IMR-90 (cell line): Measurements from ENCODE around the gene NACC2. TPM values are rescaled to one million over a fixed set of nuclear protein-coding genes. Genes with fewer than 3 reads are reported as not detected.

Source experiments
- ATAC-seq: fragments of 200-7000 bp; cut with Tn5 transposase; 2 replicates; pipeline ENCODE4 v1.9.1; 2020; ENCODE audit warnings: low read depth, mild to moderate bottlenecking, moderate library complexity
- BruUV-seq: library from RNA; stranded (reverse); fragments of 400-500 nt; replicated peaks from 2 replicates; lab custom pipeline; 2021; lab: Mats Ljungman, UMichigan
- CTCF ChIA-PET: fragments of 300-600 bp; formaldehyde crosslinking; extraction: SDS; loops from one replicate; lab custom pipeline; 2021; ENCODE audit warnings: antibody characterized with exemption; lab: Yijun Ruan, JAX
- POLR2A ChIA-PET: fragments of 300-600 bp; sonication (Branson Sonifier 250); formaldehyde crosslinking; loops from one replicate; lab custom pipeline; 2022; ENCODE audit warnings: antibody characterized with exemption; ENCODE audit not compliant: unreplicated experiment; lab: Charles Lee
- DNase-seq: peaks from one replicate; pipeline ENCODE4 v3.0.0; 2013
- H2AFZ ChIP-seq: replicated peaks from 2 replicates; pipeline ENCODE3; 2013; ENCODE audit warnings: low read length, mild to moderate bottlenecking; ENCODE audit not compliant: poor library complexity
- H2AK5ac ChIP-seq: 2 replicates; pipeline ENCODE4 v1.6.1; 2013; ENCODE audit warnings: low read depth, low read length, inconsistent platforms
- H2AK9ac ChIP-seq: replicated peaks from 2 replicates; pipeline ENCODE3; 2013; ENCODE audit warnings: mild to moderate bottlenecking, low read depth, low read length, moderate library complexity; ENCODE audit not compliant: poor library complexity
- H2BK120ac ChIP-seq: 2 replicates; pipeline ENCODE4 v1.6.1; 2013; ENCODE audit warnings: low read depth, low read length, inconsistent platforms
- H2BK15ac ChIP-seq: 3 replicates; pipeline ENCODE4 v1.6.1; 2013; ENCODE audit warnings: low read depth, low read length, inconsistent platforms
- H2BK20ac ChIP-seq: 2 replicates; pipeline ENCODE4 v1.6.1; 2013; ENCODE audit warnings: low read depth, mild to moderate bottlenecking, inconsistent platforms, low read length, moderate library complexity
- H2BK5ac ChIP-seq: 2 replicates; pipeline ENCODE4 v1.6.1; 2013; ENCODE audit warnings: mild to moderate bottlenecking, low read depth, low read length, inconsistent platforms; ENCODE audit not compliant: poor library complexity, severe bottlenecking
- H3K14ac ChIP-seq: replicated peaks from 2 replicates; pipeline ENCODE4 v1.6.1; 2013; ENCODE audit warnings: low read depth, low read length, inconsistent platforms
- H3K18ac ChIP-seq: 2 replicates; pipeline ENCODE4 v1.6.1; 2013; ENCODE audit warnings: low read depth, low read length, control low read depth
- H3K23ac ChIP-seq: 2 replicates; pipeline ENCODE4 v1.6.1; 2013; ENCODE audit warnings: low read depth, low read length, inconsistent platforms
- H3K27ac ChIP-seq: 2 replicates; pipeline ENCODE4 v1.5.1; 2013; ENCODE audit warnings: mild to moderate bottlenecking, control low read depth, low read length; ENCODE audit not compliant: insufficient read depth
- H3K27me3 ChIP-seq: 2 replicates; pipeline ENCODE4 v1.6.1; 2013; ENCODE audit warnings: low read length; ENCODE audit not compliant: control insufficient read depth, insufficient read depth
- H3K36me3 ChIP-seq: 2 replicates; pipeline ENCODE4 v1.6.1; 2013; ENCODE audit warnings: low read length, mixed read lengths; ENCODE audit not compliant: control insufficient read depth, insufficient read depth
- H3K4ac ChIP-seq: 2 replicates; pipeline ENCODE4 v1.6.1; 2013; ENCODE audit warnings: low read depth, low read length, inconsistent platforms
- H3K4me1 ChIP-seq: 2 replicates; pipeline ENCODE4 v1.6.1; 2013; ENCODE audit warnings: low read length, mixed read lengths; ENCODE audit not compliant: control insufficient read depth, insufficient read depth
- H3K4me2 ChIP-seq: 2 replicates; pipeline ENCODE4 v1.6.1; 2013; ENCODE audit warnings: low read depth, mild to moderate bottlenecking, control low read depth, low read length, moderate library complexity
- H3K4me3 ChIP-seq: 2 replicates; pipeline ENCODE4 v1.5.1; 2013; ENCODE audit warnings: low read depth, mild to moderate bottlenecking, control low read depth, low read length, moderate library complexity; ENCODE audit not compliant: insufficient read depth
- H3K56ac ChIP-seq: 2 replicates; pipeline ENCODE4 v1.6.1; 2013; ENCODE audit warnings: low read length, inconsistent platforms; ENCODE audit not compliant: insufficient read depth; ENCODE audit errors: extremely low read depth
- H3K79me1 ChIP-seq, 2 experiments: 2 replicates each; pipeline ENCODE4 v1.6.1; 2013; ENCODE audit warnings: low read length in 2 of 2, inconsistent platforms in 1 of 2, low read depth in 1 of 2
- H3K9ac ChIP-seq: 2 replicates; pipeline ENCODE4 v1.6.1; 2013; ENCODE audit warnings: low read depth, low read length, control low read depth
- H3K9me1 ChIP-seq: 2 replicates; pipeline ENCODE4 v1.6.1; 2013; ENCODE audit warnings: low read length, inconsistent platforms; ENCODE audit not compliant: insufficient read depth
- H3K9me3 ChIP-seq: 2 replicates; pipeline ENCODE4 v1.6.1; 2013; ENCODE audit warnings: low read length; ENCODE audit not compliant: control insufficient read depth, insufficient read depth
- H4K20me1 ChIP-seq: 2 replicates; pipeline ENCODE4 v1.6.1; 2013; ENCODE audit warnings: low read length, inconsistent platforms; ENCODE audit not compliant: insufficient read depth
- H4K5ac ChIP-seq: 2 replicates; pipeline ENCODE4 v1.6.1; 2013; ENCODE audit warnings: mild to moderate bottlenecking, low read depth, low read length, control low read depth
- H4K8ac ChIP-seq, 2 experiments: 2 replicates each; pipeline ENCODE4 v1.6.1; 2013; ENCODE audit warnings: low read depth in 2 of 2, low read length in 2 of 2, control low read depth in 1 of 2, inconsistent platforms in 1 of 2
- H4K91ac ChIP-seq: 2 replicates; pipeline ENCODE4 v1.6.1; 2013; ENCODE audit warnings: low read depth, low read length, inconsistent platforms; ENCODE audit not compliant: insufficient read depth
- BHLHE40 ChIP-seq: fragments of 150-350 bp; IDR thresholded peaks from 2 replicates; pipeline ENCODE4 v1.6.1; 2016; ENCODE audit warnings: mild to moderate bottlenecking, low read depth, low read length
- CEBPB ChIP-seq: IDR thresholded peaks from 2 replicates; pipeline ENCODE4 v1.6.1; 2012; ENCODE audit warnings: low read depth, low read length, improper control_type of control experiment
- CHD1 ChIP-seq: IDR thresholded peaks from 2 replicates; pipeline ENCODE4 v1.6.1; 2012; ENCODE audit warnings: low read depth, low read length, improper control_type of control experiment
- CTCF ChIP-seq: conservative IDR thresholded peaks from 2 replicates; pipeline ENCODE4 v1.5.1; 2012; ENCODE audit warnings: mild to moderate bottlenecking, low read depth, low read length, improper control_type of control experiment
- ELK1 ChIP-seq: fragments of 150-350 bp; IDR thresholded peaks from 2 replicates; pipeline ENCODE4 v1.6.1; 2016; ENCODE audit warnings: low read depth, mild to moderate bottlenecking, low read length, moderate library complexity, borderline replicate concordance
- FOS ChIP-seq: fragments of 150-350 bp; IDR thresholded peaks from 2 replicates; pipeline ENCODE4 v1.6.1; 2016; ENCODE audit warnings: low read depth, low read length
- MAFK ChIP-seq: IDR thresholded peaks from 2 replicates; pipeline ENCODE4 v1.6.1; 2012; ENCODE audit warnings: low read depth, low read length, improper control_type of control experiment
- MAZ ChIP-seq: IDR thresholded peaks from 2 replicates; pipeline ENCODE4 v1.6.1; 2012; ENCODE audit warnings: low read depth, mild to moderate bottlenecking, low read length, improper control_type of control experiment, moderate library complexity, borderline replicate concordance
- MXI1 ChIP-seq: IDR thresholded peaks from 2 replicates; pipeline ENCODE4 v1.6.1; 2012; ENCODE audit warnings: low read depth, mild to moderate bottlenecking, low read length, moderate library complexity, borderline replicate concordance
- NFE2L2 ChIP-seq: fragments of 150-350 bp; IDR thresholded peaks from 2 replicates; pipeline ENCODE4 v1.6.1; 2016; ENCODE audit warnings: low read depth, mild to moderate bottlenecking, low read length
- POLR2A ChIP-seq: IDR thresholded peaks from 2 replicates; pipeline ENCODE4 v1.6.1; 2012; ENCODE audit warnings: mild to moderate bottlenecking, low read depth, low read length
- RAD21 ChIP-seq: IDR thresholded peaks from 2 replicates; pipeline ENCODE4 v1.6.1; 2012; ENCODE audit warnings: low read length, improper control_type of control experiment
- RCOR1 ChIP-seq: IDR thresholded peaks from 2 replicates; pipeline ENCODE4 v1.6.1; 2012; ENCODE audit warnings: mild to moderate bottlenecking, low read length, improper control_type of control experiment; ENCODE audit not compliant: insufficient replicate concordance
- RFX5 ChIP-seq: IDR thresholded peaks from 2 replicates; pipeline ENCODE4 v1.8.0; 2012; ENCODE audit warnings: low read depth, mild to moderate bottlenecking, low read length, moderate library complexity
- SMC3 ChIP-seq: fragments of 150-350 bp; IDR thresholded peaks from 2 replicates; pipeline ENCODE4 v1.6.1; 2016; ENCODE audit warnings: low read depth, mild to moderate bottlenecking, antibody characterized with exemption, low read length, moderate library complexity
- USF2 ChIP-seq: fragments of 150-350 bp; IDR thresholded peaks from 2 replicates; pipeline ENCODE4 v1.6.1; 2017; ENCODE audit warnings: mild to moderate bottlenecking, antibody characterized with exemption, low read length, low read depth
- WGBS, 2 experiments: methylation state at CpG; one replicate each; pipeline versions ENCODE4 v1.1.5 to v1.1.7; 2013; ENCODE audit warnings: missing lambda C conversion rate in 2 of 2; ENCODE audit not compliant: insufficient read length in 1 of 2; ENCODE audit errors: extremely low coverage in 2 of 2; 5-methylcytosine and 5-hydroxymethylcytosine counted together
- dilution Hi-C: fragments of 300-500 bp; cut with HindIII; formaldehyde crosslinking; loops from one replicate; pipeline ENCODE4 v1.14.3; 2018; ENCODE audit warnings: low sequenced_read_pairs; ENCODE audit not compliant: unreplicated experiment
- in situ Hi-C: fragments of 300-500 bp; cut with MboI; formaldehyde crosslinking; loops from 3 replicates; pipeline ENCODE4 v1.14.3; 2019; ENCODE audit warnings: low sequenced_read_pairs, inconsistent platforms, mixed read lengths
- intact Hi-C: fragments of 100-400 bp; cut with micrococcal nuclease; formaldehyde crosslinking; loops from 2 replicates; pipeline ENCODE4 v1.10.0; 2022
- polyA plus RNA-seq, 3 experiments: library from polyadenylated mRNA; depleted of rRNA; stranded (reverse); fragments of >200 nt; gene quantifications; 2 replicates each; pipeline ENCODE4 v1.2.3, GENCODE V29; 2012; ENCODE audit warnings: low replicate concordance in 1 of 3
- total RNA-seq: library from RNA; depleted of rRNA; stranded (reverse); fragments of >200 nt; gene quantifications from 2 replicates; pipeline ENCODE4 v1.2.3, GENCODE V29; 2012

NACC2 gene
- total and polyA plus RNA-seq, 2 of the 4 experiments (the other 2 are of a cell fraction), result 7.9 to 19.0 TPM

- no peak overlapping the region for H3K4me3 ChIP-seq
- no peak overlapping the region for H2AFZ ChIP-seq
These were observed 17.6 kb downstream of the NACC2 start for GRCh38 chr9:136077491-136077890.

More at GRCh38 chr9:136077491-136077890, 17.6 kb downstream of the NACC2 start:
- intact Hi-C loops, result no loop called here
- no peak for DNase-seq
- H3K14ac ChIP-seq, result no peak overlapping the region
- H3K4me2 ChIP-seq, result no peak overlapping the region
- no peak overlapping the region for H4K8ac ChIP-seq
- no peak overlapping the region for H3K9ac ChIP-seq
- in situ Hi-C loops, result no loop called here
- no peaks in the 10 kb centered on the region for H3K9me3 ChIP-seq
- CTCF ChIA-PET, result no interaction called here
- no peak overlapping the region for H3K23ac ChIP-seq
- H3K27me3 ChIP-seq, result no peaks in the 10 kb centered on the region
- no peak for ATAC-seq
- H3K27ac ChIP-seq, result no peak overlapping the region
- no peak overlapping the region for H2BK5ac ChIP-seq
- no peak overlapping the region for H2BK20ac ChIP-seq
- no peak for TF ChIP-seq RAD21
- TF ChIP-seq NFE2L2, result no peak
- no peak for TF ChIP-seq RFX5
- no peak for TF ChIP-seq SMC3
- no peak for TF ChIP-seq BHLHE40
- no peak for TF ChIP-seq MXI1
- TF ChIP-seq FOS, result no peak
- TF ChIP-seq MAZ, result no peak
- no peak for TF ChIP-seq CTCF
- TF ChIP-seq RCOR1, result no peak
- TF ChIP-seq MAFK, result no peak
- no peak for TF ChIP-seq ELK1
- TF ChIP-seq USF2, result no peak
- TF ChIP-seq POLR2A, result no peak
- no peak for TF ChIP-seq CEBPB
- no peak for TF ChIP-seq CHD1
- no peak overlapping the region for H2AK5ac ChIP-seq
- no peak overlapping the region for H4K5ac ChIP-seq
- POLR2A ChIA-PET, result no interaction called here
- no peak overlapping the region for H2BK15ac ChIP-seq
- H4K91ac ChIP-seq, result no peak overlapping the region
- peaks cover 89% of the 10 kb centered on the region for H4K20me1 ChIP-seq
- H3K36me3 ChIP-seq, result peaks cover 20% of the 10 kb centered on the region
- dilution Hi-C loops, result no loop called here
- no TSS peak for BruUV-seq
- no peak overlapping the region for H3K18ac ChIP-seq
- WGBS, 2 experiments, result 100% methylated on average over 1 of the region's 8 CpGs; no CpG with 5 or more reads in 1 of the 2 experiments
- H2BK120ac ChIP-seq, result no peak overlapping the region
- H3K4ac ChIP-seq, result no peak overlapping the region
- H2AK9ac ChIP-seq, result no peak overlapping the region
- H3K56ac ChIP-seq, result no peak overlapping the region
- H3K79me1 ChIP-seq, result peaks cover 32 to 84% of the 10 kb centered on the region in 2 experiments
- peaks cover 7% of the 10 kb centered on the region; the same call in 1 of the 2 replicates for H3K4me1 ChIP-seq
- peaks cover 7% of the 10 kb centered on the region for H3K9me1 ChIP-seq
